SKM-1 treated with dmso at 0.1 percent for 144 hours (cell line): Measurements from ENCODE around the gene EMILIN3.
A peak's percentile ranks its signal among the peaks of the same experiment; 100 is the strongest.

ENCODE experiments used
- DNase-seq: peaks from one replicate; lab custom pipeline; 2025; ENCODE audit not compliant: unreplicated experiment; lab: John Stamatoyannopoulos, UW

EMILIN3 gene

DNA sequence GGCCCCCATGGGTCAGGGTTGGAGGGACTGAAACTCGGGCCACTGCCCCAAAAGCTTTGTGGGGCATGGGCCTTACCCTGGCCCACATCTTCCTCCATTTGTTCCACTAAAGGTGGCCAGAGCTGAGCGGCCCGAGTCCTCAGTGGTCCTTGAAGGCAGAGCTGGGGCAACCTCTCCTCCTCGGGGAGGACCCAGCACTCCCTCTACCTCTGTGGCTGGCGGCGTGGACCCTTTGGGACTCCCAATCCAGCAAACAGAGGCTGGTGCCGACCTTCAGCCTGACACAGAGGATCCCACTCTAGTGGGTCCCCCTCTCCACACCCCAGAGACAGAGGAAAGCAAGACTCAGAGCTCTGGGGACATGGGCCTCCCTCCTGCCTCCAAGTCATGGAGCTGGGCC is 16.7 kb downstream of the EMILIN3 start:
- DNase-seq, result no peak

DNA sequence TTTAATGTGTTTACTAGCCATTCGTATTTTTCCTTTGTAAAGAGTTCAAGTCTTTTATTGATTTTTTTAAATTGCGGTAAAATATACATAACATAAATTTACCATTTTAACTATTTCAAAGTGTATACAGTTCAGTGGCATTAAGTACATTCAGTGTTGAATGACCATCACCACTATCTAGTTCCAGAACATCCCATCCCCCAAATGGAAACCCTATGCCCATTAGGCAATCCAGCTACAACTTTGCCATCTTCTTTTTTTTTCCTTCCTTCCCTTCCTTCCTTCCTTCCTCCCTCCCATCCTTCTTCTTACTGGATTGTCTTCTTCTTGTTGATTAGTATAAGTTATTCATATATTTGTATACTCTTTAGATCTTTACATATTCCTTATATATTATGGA is 17.4 kb downstream of the EMILIN3 start:
- DNase-seq, result no peak

DNA sequence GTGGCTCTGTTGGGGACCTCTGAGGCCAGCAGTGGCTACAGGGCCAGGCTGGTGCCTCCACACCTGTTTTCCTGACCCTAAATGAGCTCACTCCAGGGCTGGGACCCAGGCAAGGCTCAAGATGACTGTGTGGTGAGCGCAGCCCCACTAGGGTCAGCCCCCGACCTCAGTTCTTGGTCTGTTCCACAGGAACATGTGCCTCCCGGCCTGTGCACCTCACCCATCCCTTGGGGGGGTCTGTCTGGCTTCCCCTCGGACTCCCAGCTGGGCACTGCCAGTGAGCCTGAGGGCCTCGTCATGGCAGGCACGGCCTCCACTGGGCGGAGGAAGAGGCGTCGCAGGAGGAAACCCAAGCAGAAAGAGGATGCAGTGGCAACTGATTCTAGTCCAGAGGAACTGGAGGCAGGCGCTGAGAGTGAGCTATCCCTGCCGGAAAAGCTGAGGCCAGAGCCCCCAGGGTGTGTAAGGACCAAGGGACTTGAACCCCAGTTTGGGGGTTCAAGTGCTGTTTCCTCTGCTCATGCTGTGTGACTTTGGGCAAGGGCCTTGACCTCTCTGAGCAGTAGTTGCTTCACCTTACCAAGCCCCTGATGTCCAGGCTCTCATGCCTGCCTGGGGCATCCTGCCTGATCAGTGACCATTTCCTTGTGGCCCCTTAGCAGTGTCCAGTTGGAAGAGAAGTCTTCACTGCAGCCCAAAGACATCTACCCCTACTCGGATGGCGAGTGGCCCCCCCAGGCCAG is 18.0 kb downstream of the EMILIN3 start:
- DNase-seq, result no peak

DNA sequence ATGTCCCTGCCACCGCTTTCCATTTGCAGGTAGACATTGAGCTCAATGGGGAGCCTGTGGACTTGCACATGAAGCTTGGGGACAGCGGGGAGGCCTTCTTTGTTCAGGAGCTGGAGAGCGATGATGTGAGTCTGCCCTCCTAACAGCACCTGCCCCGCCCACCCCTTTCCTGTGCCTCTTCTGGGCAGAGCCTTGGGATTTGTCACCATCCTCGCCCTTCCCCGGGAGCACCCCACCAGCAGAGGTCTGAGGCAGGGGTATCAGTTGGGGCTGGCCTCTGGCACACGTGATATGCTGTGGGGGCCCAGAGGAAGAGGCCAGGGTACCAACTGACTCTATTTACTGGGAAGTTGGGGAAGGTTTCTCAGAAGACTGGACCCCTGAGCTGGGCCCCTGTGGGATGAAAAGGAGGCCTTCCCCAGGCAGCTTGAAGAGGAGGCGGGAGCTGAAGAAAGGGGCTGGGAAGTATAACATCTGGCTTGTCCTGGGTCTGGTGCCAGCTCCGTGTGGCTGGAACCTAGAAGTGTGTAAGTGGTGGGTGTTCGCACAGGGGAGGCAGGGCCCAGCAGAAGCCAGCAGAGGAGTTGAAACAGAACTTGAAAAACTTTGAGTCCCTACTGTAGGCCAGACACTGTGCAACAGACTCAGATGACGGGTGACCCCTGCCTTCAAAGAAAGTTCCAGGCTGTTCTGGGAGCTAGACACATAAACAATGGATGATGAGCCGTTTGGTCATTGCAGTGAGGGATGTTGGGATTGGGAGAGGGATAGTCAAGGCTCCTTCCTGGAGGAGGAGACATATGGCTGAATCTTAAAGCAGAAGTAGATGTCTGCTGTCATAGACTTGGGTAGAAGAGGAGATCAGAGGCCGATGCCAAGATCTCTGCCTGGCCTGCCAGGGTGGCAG is 18.8 kb downstream of the EMILIN3 start:
- no peak for DNase-seq

DNA sequence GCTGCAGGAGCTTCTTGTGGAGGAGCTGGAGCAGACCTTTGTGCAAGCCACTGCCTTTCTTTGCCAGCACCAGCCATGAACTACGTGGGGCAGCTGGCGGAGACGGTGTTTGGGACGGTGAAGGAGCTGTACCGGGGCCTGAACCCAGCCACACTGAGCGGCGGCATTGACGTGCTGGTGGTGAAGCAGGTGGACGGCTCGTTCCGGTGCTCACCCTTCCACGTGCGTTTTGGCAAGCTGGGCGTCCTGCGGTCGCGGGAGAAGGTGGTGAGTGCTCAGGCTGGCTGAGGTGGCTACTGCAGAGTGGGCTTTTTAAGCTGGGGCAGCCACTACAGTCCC is 20.9 kb downstream of the EMILIN3 start:
- DNase-seq, result no peak

DNA sequence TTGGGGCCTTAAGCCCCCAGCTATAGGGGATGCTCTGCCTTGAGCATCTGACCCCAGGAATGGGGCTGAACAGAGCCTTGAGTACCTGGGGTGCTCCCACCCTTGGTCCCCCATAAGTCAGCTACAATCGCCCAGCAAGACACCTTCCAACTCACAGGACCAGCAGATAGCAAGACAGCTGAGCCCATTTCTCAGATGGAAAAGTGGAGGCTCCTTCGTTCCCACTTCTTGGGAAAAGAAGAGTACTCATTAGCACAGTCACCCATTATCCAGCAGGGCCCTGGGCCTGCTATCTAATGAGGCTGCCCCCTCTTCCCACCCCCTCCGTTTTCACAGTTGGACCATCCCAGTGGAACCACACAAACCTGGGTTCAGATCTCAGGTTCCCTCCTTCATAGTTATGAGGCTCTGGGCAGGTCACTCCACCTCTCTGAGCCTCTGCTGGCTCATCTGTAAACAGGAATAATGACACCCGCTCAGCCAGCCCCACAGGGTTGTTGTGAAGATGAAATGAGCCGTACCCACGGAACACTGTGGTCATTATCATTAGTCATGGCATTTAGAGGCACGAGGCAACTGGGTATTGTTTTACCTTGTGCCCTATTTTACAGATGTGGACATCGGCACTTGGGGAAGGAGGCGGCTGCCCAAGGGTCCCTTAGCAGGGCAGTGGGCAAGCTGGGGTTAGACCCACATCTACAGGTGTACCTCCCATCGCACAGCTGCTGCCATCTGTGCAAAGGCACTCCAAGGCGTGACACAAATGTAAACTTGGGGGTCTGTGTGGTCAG is 21.5 kb downstream of the EMILIN3 start:
- no peak for DNase-seq

DNA sequence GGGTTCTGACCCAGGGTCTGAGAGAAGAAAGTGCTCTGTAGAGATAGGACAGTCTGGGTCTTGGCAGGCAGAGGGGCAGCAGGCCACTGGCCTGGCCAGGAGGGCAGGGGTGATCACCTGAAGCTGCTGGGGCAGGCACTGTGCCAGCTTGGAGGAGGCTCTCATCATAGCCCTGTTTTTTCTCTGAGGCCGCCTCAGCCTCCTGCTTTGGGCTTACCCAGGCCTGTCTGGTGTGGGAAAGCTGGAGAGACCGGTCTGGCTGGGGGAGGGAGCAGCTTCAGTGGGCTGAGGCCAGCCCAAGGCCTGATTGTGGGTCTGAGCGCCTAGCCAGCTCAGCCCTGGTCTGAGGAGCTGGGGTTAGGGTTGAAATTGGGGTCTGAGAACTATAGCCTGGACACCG is 22.1 kb downstream of the EMILIN3 start:
- no peak for DNase-seq

DNA sequence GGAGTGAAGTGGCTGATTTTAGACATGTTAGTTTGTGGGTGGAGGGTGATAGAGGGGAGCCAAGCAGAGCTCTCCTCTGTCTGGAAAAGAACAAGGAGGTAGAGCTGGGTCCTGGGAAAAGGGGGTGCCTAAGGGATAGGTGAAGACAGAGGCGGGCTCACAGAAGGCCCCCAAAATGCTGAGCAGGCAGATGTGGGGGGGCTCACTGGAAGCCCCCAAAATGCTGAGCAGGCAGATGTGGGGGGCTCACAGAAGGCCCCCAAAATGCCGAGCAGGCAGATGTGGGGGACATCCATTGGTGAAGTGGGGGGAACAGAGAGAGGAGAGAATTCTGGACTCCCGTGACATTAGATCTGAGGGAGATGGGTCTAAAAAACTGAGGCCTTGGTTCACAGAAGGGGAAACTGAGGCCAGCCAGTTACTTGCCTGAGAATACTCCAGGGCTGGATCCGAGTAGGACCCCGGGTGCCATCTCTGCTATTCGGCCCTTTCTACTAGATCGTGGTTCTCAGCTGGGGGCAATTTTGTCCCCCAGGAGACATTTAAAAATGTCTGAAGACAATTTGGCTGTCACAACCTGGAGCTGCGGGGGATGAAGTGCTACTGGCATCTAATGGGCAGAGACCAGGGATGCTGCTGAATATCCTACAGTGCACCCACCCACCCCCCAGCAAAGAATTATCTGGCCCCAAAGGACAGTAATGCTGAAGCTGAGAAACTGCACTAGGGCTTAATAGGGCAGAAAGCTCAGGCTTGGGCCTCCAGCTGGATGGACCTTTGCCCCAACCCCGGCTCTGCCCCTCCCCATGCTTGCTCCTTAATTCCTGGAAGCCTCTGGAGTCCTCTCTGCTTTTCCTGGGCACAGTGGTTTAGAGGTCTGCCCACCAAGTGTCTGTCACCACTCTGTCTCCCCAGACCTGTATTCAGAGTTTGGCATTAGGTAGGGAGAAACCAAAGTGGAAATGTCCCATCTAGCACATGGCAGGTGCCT is 23.8 kb downstream of the EMILIN3 start:
- DNase-seq, result no peak

DNA sequence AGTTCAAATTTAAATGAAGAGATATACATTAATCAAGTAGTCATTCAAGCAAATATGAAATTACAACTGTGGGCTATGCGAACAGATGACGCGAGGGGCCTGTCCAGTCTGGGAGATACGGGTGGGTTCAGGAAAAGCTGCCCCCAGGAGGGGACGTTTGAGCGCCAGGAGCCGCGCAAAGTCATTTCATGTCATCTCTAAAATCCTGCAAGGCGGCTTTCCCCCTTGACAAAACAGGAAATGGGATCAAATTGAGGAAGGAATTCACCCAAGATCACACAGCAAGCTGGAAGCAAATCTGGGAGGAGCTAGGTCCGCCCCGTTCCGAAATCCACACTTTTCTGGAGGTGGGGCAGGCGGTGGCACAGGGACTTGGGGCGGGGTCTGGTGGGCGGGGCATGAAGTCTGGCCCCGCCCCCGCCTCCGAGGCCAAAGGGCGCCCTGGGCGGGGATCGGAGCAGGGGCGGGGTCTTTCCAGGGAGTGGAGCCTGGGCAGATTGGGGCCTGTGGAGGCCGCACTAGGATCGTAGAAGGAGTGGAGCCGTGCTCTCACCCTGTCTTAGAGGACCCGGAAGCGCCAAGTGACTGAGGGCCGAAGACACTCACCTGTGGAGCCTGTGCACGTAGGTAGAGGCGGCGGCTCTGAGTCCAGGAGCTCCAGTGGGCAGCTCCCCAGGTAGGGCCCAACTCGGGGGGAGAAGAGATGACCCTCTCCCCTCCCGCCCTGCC is 26.1 kb downstream of the EMILIN3 start, which contains the start of gene LPIN3:
Gene LPIN3, plus strand, starts transcription at position 495 of the 729 bp plus-strand sequence. CDS start 4,983 bp downstream, outside the sequence.
- DNase-seq, result peak; percentile 38

DNA sequence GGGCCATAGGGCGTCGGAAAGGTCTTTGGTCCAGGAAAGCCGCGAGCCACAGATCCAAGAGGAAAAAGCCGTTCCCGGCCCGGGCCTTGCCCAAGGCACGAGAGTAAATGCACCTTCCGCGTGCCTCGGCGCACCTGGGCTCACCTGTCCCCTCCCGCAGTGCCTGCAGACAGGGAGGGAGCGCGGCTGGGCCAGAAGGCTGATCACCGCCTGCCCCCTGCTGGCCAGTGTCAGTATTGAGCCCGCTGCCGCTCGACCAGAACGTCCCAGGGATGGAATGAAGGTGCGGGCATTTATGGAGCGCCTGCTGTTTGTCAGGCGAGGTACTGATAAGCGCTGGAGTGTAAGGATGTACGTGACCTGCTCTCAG is 26.7 kb downstream of the EMILIN3 start:
- DNase-seq, result peak; percentile 45

DNA sequence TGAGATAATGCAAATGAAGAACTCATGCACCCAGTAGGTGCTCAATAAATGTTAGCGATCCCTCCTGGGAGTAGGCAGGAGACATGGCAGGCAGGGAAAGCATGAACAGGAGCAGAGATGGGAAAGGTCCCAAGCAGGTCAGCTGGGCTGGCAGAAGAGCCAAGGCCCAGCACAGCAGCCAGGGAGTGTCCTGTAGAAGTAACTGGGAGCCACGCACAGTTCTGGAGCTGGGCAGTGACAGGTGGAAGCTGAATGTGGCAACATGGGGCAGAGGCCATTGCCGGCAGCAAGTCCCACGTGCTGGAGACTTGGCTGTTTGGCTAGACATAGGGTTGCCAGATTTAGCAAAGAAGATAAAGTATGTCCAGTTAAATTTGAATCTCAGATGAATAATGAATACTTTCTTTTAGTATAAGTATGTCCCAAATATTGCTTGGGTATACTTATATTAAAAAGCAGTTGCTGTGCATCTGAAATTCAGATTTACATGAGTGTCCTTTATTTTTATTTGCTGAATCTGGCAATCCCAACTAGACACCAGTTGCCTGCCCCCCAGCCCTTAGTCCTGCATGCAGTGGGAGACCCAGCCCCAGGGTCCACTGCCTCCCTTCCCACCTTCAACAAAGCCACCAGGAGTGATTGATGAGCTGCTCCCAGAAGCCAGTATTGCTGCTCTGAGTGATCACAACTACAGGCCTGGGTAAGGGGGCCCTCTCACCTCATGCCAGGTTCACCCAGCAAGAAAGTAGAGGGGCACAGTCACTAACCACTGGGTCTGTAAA is 29.7 kb downstream of the EMILIN3 start:
- DNase-seq, result no peak

DNA sequence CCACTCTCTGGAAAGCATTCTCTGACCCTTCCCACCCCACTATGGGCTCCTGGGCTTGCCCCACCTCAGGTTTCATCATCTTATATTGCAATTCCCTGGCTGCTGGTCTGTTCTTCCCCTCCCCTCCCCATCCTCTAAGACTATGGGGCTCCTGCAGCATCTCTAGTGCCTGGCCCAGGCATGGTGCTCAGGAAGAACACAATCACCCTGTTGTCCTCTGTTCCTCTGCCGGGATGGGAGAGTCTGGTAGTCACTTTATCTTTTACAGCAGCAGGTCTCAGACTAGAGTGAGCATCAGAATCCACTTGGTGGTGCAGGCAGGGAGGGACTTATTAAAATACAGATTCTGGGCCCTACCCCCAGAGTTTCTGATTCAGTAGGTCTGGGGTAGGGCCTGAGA is 31.0 kb downstream of the EMILIN3 start:
- DNase-seq, result no peak

DNA sequence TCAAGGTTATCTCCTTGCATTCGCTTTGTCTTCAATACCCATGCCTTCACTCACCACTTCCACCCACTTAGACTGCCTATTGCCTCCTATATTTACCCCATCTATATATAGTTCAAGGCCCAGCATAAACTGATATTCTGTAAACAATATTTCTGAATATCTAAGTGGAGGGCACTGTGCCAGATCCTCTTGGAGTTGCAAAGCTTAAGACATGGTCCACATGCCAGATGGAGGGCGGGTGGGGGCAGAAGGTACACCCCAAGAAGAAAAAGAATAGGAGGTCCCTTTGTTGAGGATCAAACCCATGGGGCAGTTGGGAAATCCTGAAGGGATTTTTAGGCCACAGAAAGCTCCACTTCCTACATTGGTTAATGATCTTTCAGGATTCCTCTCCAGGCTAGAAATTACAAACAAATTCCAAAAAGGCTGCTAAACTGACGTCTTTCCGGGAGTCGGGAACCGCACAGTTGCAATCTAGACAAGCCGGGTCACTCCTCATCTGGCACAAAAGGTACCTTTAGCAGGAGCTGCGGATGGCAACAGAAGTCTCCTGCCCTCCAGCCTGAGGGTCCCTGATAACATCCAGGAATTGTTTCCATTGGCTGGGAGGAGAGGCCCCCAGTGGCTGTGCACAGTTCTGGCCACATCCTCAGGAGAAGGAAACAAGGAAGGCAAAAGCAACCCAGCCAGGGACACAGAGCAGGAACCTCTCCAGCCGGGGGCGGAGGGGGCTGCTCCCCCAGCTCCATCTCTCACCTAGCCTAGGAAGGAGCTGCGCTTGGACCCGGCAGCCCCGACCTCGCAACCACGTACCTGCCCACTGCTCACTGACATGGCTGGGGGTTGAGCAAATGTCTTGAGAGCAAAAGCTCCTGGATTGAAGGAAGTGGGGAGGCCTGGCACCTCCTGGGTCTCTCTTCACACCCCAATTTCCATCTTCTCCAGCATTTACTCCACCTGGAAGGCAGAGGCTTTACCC is 31.9 kb downstream of the EMILIN3 start:
- no peak for DNase-seq

DNA sequence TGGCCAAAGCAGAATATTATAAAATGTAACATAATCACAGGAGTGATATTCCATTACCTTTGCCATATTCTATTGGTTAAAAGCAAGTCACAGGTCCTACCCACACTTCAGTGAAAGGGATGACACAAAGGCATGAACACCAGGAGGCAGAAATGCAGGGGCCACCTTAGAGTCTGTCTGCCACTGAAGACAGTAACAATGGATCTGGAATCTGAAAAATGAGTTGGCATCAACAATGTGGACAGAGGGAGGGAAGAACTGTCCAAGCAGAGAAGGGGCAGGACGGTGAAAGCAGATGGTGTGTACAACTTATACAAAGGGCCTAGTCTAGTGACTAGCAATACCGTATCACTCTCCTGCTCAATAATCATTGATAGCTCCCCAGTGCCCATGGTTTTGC is 32.6 kb downstream of the EMILIN3 start:
- no peak for DNase-seq

DNA sequence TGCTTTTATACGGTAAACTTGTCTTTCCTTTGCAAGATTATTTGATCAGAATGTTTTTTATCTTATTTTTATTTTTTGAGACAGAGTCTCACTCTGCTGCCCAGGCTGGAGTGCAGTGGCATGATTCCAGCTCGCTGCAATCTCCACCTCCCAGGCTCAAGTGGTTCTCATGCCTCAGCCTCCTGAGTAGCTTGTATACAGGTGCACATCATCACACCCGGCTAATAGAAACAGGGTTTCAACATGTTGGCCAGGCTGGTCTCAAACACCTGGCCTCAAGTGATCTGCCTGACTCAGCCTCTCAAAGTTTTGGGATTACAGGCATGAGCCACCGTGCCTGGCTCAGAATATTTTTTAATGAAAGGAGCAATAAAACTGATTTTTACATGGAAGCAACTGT is 34.9 kb downstream of the EMILIN3 start:
- DNase-seq, result no peak

DNA sequence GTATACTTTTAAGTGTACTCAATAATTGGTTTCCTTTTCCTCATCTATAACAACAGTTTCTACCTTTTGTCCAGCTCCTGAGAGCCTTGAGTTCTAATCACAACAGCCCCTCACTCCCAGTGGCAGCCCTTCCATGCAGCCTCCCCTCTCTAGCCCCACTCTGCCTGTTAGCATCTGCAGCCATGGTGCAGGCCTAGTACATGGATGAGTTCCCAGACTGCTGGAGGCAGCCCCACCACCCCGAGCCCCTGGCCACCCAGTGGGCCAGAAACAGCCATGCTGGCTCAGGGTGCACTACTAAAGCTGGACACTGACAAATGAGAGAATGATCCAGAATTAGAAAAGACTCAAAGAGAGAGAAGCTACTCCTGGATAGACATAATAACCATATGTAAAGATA is 35.7 kb downstream of the EMILIN3 start:
- DNase-seq, result no peak

DNA sequence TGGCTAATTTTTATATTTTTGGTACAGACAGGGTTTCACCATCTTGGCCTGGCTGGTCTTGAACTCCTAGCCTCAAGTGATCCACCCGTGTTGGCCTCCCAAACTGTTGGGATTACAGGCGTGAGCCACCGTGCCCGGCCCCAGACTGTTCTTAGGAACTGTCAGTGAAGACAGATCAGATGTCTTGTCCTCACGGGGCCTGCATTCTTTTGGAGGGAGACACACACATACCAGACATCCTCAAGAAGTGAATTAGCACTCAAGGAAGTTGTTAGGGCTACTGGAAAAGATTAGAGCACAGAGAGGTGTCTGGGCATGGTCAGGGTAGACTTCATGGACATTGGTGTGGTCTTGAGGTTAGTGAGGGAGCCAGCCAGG is 36.3 kb downstream of the EMILIN3 start:
- no peak for DNase-seq
